ENCODE results near the gene ABCD1.
"Not testable (repeated sequence)": the region's sequence is repeated elsewhere in the genome, so short reads cannot be mapped to it uniquely, and the experiment has no call there.

ABCD1 gene

GRCh38 chrX:153714256-153714655 lies 10.4 kb upstream of the ABCD1 start:
- no peak for DNase-seq

- DNase-seq: no peak
Measured at GRCh38 chrX:153717445-153717844, 7.2 kb upstream of the ABCD1 start.

- DNase-seq: no peak
Measured at GRCh38 chrX:153719238-153719637, 5.4 kb upstream of the ABCD1 start.

GRCh38 chrX:153719701-153720100 lies 5.0 kb upstream of the ABCD1 start:
- DNase-seq: no peak

- DNase-seq: peak; percentile 32
Measured at GRCh38 chrX:153722704-153723350, 1.8 kb upstream of the ABCD1 start.

GRCh38 chrX:153723351-153724251 lies 1.1 kb upstream of the ABCD1 start:
- DNase-seq: peak; percentile 69

GRCh38 chrX:153725039-153725831 lies 579 bp downstream of the ABCD1 start:
- DNase-seq: no peak

- no peak for DNase-seq
Measured at GRCh38 chrX:153725832-153726285, 1.2 kb downstream of the ABCD1 start.

- DNase-seq: peak; percentile 70
Measured at GRCh38 chrX:153726286-153727122, 1.8 kb downstream of the ABCD1 start.

GRCh38 chrX:153727123-153727931 lies 2.7 kb downstream of the ABCD1 start:
- no peak for DNase-seq

GRCh38 chrX:153728095-153728494 lies 3.4 kb downstream of the ABCD1 start:
- no peak for DNase-seq

- no peak for DNase-seq
Measured at GRCh38 chrX:153728951-153729631, 4.4 kb downstream of the ABCD1 start.

GRCh38 chrX:153730115-153730514 lies 5.5 kb downstream of the ABCD1 start:
- DNase-seq: not testable (repeated sequence)

- DNase-seq: no peak
Measured at GRCh38 chrX:153731117-153731844, 6.6 kb downstream of the ABCD1 start.

GRCh38 chrX:153731845-153732215 lies 7.2 kb downstream of the ABCD1 start:
- DNase-seq: no peak

- DNase-seq: no peak
Measured at GRCh38 chrX:153732401-153732800, 7.7 kb downstream of the ABCD1 start.

GRCh38 chrX:153733651-153734240 lies 9.1 kb downstream of the ABCD1 start:
- DNase-seq: no peak

GRCh38 chrX:153734871-153735270 lies 10.2 kb downstream of the ABCD1 start:
- DNase-seq: no peak

GRCh38 chrX:153735274-153735673 lies 10.6 kb downstream of the ABCD1 start:
- no peak for DNase-seq
